Endothelial cell of umbilical vein (primary cell): ENCODE data around the gene RBMXL2.

ENCODE experiments used
- CTCF ChIP-seq, 2 donors: IDR thresholded peaks; 1 replicate in 1 of 2; 2 replicates in 1 of 2; pipeline ENCODE4 v1.5.1; 2011; ENCODE audit warnings: low read length in 2 of 2, mild to moderate bottlenecking in 2 of 2, moderate library complexity in 2 of 2, control low read depth in 1 of 2, inconsistent platforms in 1 of 2, low read depth in 1 of 2; ENCODE audit not compliant: insufficient read depth in 1 of 2; ENCODE audit errors: extremely low read depth in 1 of 2
- EZH2 ChIP-seq: IDR thresholded peaks from 2 replicates; pipeline ENCODE4 v1.6.1; 2012; ENCODE audit warnings: borderline replicate concordance, low read depth, mild to moderate bottlenecking, moderate library complexity, low read length, inconsistent platforms; ENCODE audit not compliant: severe bottlenecking
- POLR2A ChIP-seq: IDR thresholded peaks from 2 replicates; pipeline ENCODE4 v1.6.1; 2012; ENCODE audit warnings: low read depth, mild to moderate bottlenecking, control low read depth, low read length
- POLR2AphosphoS5 ChIP-seq: IDR thresholded peaks from 2 replicates; pipeline ENCODE4 v1.6.1; 2012; ENCODE audit warnings: low read depth, mild to moderate bottlenecking, control low read depth, low read length, moderate library complexity; ENCODE audit not compliant: insufficient read depth

GRCh38 chr11:7056828-7057513, 31.8 kb upstream of the RBMXL2 start:
- TF ChIP-seq EZH2 (no peak), CTCF (IDR thresholded peaks at IDR 0.05; ENCODE audit: extremely low read depth in 1 of 2, insufficient read depth in 1 of 2, low read depth in 1 of 2, low read length in 2 of 2) (no peak), POLR2AphosphoS5 (no peak), POLR2A (no peak)
